Neural crest cell (in vitro differentiated cells): ENCODE data around the gene REC8. TPM values are rescaled to one million over a fixed set of nuclear protein-coding genes. Genes with fewer than 3 reads are reported as not detected.

ENCODE experiments used
- DNase-seq: peaks from one replicate; pipeline ENCODE4 v3.0.0; 2021; ENCODE audit warnings: low read depth, mixed read lengths, low spot score
- H3K27ac Mint-ChIP-seq: one replicate; pipeline ENCODE4 v1.8.0; 2021; ENCODE audit warnings: mild to moderate bottlenecking, mixed read lengths; ENCODE audit not compliant: unreplicated experiment
- H3K27me3 Mint-ChIP-seq: 2 replicates; pipeline ENCODE4 v1.8.0; 2021; ENCODE audit warnings: low read depth, mild to moderate bottlenecking, mixed read lengths
- H3K36me3 Mint-ChIP-seq: 2 replicates; pipeline ENCODE4 v1.8.0; 2021; ENCODE audit warnings: low read depth, mild to moderate bottlenecking, mixed read lengths
- H3K4me1 Mint-ChIP-seq: 2 replicates; pipeline ENCODE4 v1.8.0; 2021; ENCODE audit warnings: mixed read lengths
- H3K4me3 Mint-ChIP-seq: one replicate; pipeline ENCODE4 v1.8.0; 2021; ENCODE audit warnings: mild to moderate bottlenecking, mixed read lengths
- H3K9me3 Mint-ChIP-seq: 2 replicates; pipeline ENCODE4 v1.8.0; 2021; ENCODE audit warnings: mixed read lengths
- total RNA-seq: library from RNA; stranded (reverse); gene quantifications from 2 replicates; pipeline ENCODE4 v1.2.1, GENCODE V29; 2021
- TF ChIP-seq, protein P1 (sequence below): fragments of 200-600 bp; sonication (generic); conservative IDR thresholded peaks from 2 replicates; pipeline ENCODE4 v1.5.0; 2021; ENCODE audit warnings: antibody characterized with exemption, mild to moderate bottlenecking

Gene REC8
- total RNA-seq, 1 donor from 2014 or later, result 160 TPM

DNA sequence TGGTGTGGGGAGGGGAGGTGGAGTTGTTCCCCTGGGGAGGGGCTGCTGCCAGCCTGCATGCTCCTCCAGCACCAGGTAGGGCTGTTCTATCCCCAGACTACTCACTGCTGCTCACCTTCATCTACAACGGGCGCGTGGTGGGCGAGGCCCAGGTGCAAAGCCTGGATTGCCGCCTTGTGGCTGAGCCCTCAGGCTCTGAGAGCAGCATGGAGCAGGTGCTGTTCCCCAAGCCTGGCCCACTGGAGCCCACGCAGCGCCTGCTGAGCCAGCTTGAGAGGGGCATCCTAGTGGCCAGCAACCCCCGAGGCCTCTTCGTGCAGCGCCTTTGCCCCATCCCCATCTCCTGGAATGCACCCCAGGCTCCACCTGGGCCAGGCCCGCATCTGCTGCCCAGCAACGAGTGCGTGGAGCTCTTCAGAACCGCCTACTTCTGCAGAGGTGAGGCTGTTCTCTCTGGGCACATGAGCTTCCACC lies 7.3 kb upstream of the REC8 start:
- H3K27me3 Mint-ChIP-seq, result no peaks in the 10 kb centered on the region
- TF ChIP-seq, protein P1, sequence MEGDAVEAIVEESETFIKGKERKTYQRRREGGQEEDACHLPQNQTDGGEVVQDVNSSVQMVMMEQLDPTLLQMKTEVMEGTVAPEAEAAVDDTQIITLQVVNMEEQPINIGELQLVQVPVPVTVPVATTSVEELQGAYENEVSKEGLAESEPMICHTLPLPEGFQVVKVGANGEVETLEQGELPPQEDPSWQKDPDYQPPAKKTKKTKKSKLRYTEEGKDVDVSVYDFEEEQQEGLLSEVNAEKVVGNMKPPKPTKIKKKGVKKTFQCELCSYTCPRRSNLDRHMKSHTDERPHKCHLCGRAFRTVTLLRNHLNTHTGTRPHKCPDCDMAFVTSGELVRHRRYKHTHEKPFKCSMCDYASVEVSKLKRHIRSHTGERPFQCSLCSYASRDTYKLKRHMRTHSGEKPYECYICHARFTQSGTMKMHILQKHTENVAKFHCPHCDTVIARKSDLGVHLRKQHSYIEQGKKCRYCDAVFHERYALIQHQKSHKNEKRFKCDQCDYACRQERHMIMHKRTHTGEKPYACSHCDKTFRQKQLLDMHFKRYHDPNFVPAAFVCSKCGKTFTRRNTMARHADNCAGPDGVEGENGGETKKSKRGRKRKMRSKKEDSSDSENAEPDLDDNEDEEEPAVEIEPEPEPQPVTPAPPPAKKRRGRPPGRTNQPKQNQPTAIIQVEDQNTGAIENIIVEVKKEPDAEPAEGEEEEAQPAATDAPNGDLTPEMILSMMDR, result no peak

DNA sequence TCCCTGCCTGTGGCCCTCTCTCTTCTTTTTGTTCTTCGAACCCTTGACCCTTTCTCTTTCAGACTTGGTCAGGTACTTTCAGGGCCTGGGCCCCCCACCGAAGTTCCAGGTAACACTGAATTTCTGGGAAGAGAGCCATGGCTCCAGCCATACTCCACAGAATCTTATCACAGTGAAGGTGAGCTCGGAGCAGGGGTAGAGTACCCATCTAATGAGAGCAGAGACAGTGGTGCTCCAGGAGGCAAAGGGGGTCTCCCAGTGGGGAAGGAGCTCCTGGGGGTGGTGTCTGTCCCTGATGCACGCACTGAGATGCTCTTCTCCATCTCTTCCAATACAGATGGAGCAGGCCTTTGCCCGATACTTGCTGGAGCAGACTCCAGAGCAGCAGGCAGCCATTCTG lies 6.1 kb upstream of the REC8 start:
- peaks cover 3% of the 10 kb centered on the region for H3K36me3 Mint-ChIP-seq
- H3K4me1 Mint-ChIP-seq, result peaks cover 12% of the 10 kb centered on the region
- no peak overlapping the region for H3K27ac Mint-ChIP-seq
- no peak overlapping the region for H3K4me3 Mint-ChIP-seq
- DNase-seq, result no peak
- no peaks in the 10 kb centered on the region for H3K27me3 Mint-ChIP-seq
- TF ChIP-seq, protein P1, result no peak
- no peaks in the 10 kb centered on the region for H3K9me3 Mint-ChIP-seq

More for the DNA sequence above, 7.3 kb upstream of the REC8 start:
- DNase-seq, result no peak
- H3K9me3 Mint-ChIP-seq, result no peaks in the 10 kb centered on the region
- H3K4me3 Mint-ChIP-seq, result no peak overlapping the region
- peaks cover 3% of the 10 kb centered on the region for H3K36me3 Mint-ChIP-seq
- peaks cover 13% of the 10 kb centered on the region for H3K4me1 Mint-ChIP-seq
- H3K27ac Mint-ChIP-seq, result no peak overlapping the region

DNA sequence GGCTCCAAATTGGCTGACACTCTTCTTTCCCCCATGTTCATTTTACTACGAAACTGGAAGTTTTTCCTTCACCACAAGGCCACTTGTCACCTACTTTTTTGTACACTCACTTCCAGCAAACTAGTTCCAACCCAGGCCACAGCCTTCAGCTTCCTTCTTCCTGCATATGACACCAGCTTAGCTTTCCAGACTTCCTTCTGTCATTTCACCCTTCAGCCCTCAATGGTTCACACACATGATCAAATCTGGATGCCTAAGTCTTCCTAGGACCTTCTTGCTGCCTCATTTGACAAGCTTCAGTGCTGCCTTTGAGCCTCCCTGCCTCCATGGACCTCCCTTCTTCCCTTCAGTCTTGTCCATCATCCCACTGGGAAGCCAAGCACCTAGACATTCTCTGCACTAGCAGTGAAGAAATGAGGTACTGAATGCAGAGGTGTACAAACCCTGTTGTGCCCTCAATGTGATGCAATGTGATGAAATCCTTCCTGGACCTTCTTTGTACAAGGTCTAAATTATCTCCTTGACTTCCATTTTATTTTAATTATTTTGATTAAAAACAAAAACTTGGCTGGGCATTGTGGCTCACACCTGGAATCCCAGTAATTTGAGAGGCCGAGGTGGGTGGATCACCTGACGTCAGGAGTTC lies 4.3 kb upstream of the REC8 start:
- H3K4me3 Mint-ChIP-seq, result no peak overlapping the region
- H3K27me3 Mint-ChIP-seq, result no peaks in the 10 kb centered on the region
- no peak for DNase-seq
- no peak overlapping the region for H3K27ac Mint-ChIP-seq
- H3K36me3 Mint-ChIP-seq, result peaks cover 3% of the 10 kb centered on the region
- TF ChIP-seq, protein P1, result no peak
- H3K9me3 Mint-ChIP-seq, result no peaks in the 10 kb centered on the region
- H3K4me1 Mint-ChIP-seq, result peaks cover 9% of the 10 kb centered on the region

DNA sequence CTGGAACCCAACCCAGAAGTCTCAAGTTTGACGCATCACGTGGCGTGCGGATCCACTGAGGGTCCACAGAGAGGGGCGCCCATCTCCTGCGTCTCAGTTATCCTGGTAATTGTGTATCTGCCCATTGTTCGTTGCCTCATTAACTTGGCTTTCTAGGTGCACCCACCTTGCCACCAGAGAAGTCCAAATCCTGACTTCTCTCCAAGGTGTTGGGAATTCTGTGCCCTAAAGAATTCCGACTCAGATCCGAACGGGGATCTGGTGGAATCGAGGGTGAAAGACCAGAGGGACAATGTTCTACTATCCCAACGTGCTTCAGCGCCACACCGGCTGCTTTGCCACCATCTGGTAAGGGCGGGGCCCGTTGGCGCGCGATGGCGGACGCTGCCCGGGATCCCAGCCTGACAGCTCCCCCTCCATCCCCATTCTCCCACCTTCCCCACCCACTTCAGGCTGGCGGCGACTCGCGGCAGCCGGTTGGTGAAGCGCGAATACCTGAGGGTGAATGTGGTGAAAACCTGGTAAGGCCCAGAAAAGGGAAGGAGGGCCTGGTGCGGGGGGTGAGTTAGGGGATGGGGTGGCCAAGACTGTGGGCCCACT lies 481 bp downstream of the REC8 start:
- TF ChIP-seq, protein P1, result no peak
- H3K27me3 Mint-ChIP-seq, result no peaks in the 10 kb centered on the region
- no peak for DNase-seq
- no peaks in the 10 kb centered on the region for H3K9me3 Mint-ChIP-seq
- H3K4me3 Mint-ChIP-seq, result peak overlapping the region; percentile 92
- peaks cover 7% of the 10 kb centered on the region for H3K36me3 Mint-ChIP-seq
- peaks cover 25% of the 10 kb centered on the region for H3K4me1 Mint-ChIP-seq
- H3K27ac Mint-ChIP-seq, result peak overlapping the region; percentile 89

DNA sequence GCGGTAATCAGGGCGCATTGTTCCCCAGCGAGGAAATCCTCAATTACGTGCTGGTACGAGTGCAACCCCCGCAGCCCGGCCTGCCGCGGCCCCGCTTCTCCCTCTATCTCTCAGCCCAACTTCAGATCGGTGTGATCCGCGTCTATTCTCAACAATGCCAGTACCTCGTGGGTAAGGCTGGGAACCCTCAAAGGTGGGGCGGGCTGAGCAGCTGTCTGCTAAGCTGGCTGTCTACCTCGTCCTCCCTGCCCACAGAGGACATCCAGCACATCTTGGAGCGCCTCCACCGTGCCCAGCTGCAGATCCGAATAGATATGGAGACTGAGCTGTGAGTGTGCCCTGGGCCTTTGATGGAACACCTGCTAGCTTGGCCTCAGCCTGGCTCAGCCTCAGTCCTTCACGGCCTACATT lies 996 bp downstream of the REC8 start:
- peak overlapping the region; percentile 65 for H3K27ac Mint-ChIP-seq

More for the DNA sequence above, 996 bp downstream of the REC8 start:
- peak overlapping the region; percentile 92 for H3K4me3 Mint-ChIP-seq
- H3K27me3 Mint-ChIP-seq, result no peaks in the 10 kb centered on the region
- H3K4me1 Mint-ChIP-seq, result peaks cover 25% of the 10 kb centered on the region
- H3K9me3 Mint-ChIP-seq, result no peaks in the 10 kb centered on the region
- TF ChIP-seq, protein P1, result no peak
- peaks cover 7% of the 10 kb centered on the region for H3K36me3 Mint-ChIP-seq
- no peak for DNase-seq
